RWPE2 (cell line): Measurements from ENCODE around the gene SEMA3F.

Experiments
- ATAC-seq: fragments of 200-7000 bp; cut with Tn5 transposase; 3 replicates; pipeline ENCODE4 v1.9.1; 2021; ENCODE audit warnings: low read depth
- DNase-seq: peaks from one replicate; pipeline ENCODE4 v3.0.0-alpha.2; 2020; ENCODE audit warnings: low spot score
- H3K27ac ChIP-seq: fragments of 450-650 bp; 2 replicates; pipeline ENCODE4 v1.5.1; 2017; ENCODE audit warnings: mild to moderate bottlenecking; ENCODE audit not compliant: poor library complexity, severe bottlenecking
- H3K27me3 ChIP-seq: fragments of 250-450 bp; sonication (Bioruptor Pico); 2 replicates; pipeline ENCODE4 v1.5.1; 2021; ENCODE audit warnings: mild to moderate bottlenecking, moderate library complexity; ENCODE audit not compliant: insufficient read depth, poor library complexity, severe bottlenecking
- H3K36me3 ChIP-seq: fragments of 250-450 bp; sonication (Bioruptor Pico); 2 replicates; pipeline ENCODE4 v1.5.1; 2020; ENCODE audit warnings: low read depth, mild to moderate bottlenecking, moderate library complexity
- H3K4me1 ChIP-seq: fragments of 250-450 bp; sonication (Bioruptor Pico); 2 replicates; pipeline ENCODE4 v1.5.1; 2021; ENCODE audit warnings: mild to moderate bottlenecking, moderate library complexity; ENCODE audit not compliant: insufficient read depth, poor library complexity, severe bottlenecking
- H3K4me3 ChIP-seq: fragments of 250-450 bp; sonication (Bioruptor Pico); 2 replicates; pipeline ENCODE4 v1.5.1; 2021; ENCODE audit warnings: mild to moderate bottlenecking, moderate library complexity; ENCODE audit not compliant: severe bottlenecking
- H3K9me3 ChIP-seq: fragments of 250-450 bp; sonication (Bioruptor Pico); 2 replicates; pipeline ENCODE4 v1.5.1; 2021; ENCODE audit warnings: mild to moderate bottlenecking, moderate library complexity; ENCODE audit not compliant: severe bottlenecking
- CTCF ChIP-seq: fragments of 450-650 bp; IDR thresholded peaks from one replicate; pipeline ENCODE4 v1.5.1; 2017; ENCODE audit warnings: mild to moderate bottlenecking, moderate library complexity; ENCODE audit not compliant: poor library complexity, severe bottlenecking

The SEMA3F gene

GRCh38 chr3:50189274-50189673, 34.1 kb downstream of the SEMA3F start:
- Histone ChIP-seq H3K27ac (peak overlapping the region; percentile 7), H3K4me3 (no peak overlapping the region), H3K36me3 (peaks cover 39% of the 10 kb centered on the region), H3K27me3 (peaks cover 16% of the 10 kb centered on the region), H3K9me3 (no peaks in the 10 kb centered on the region), H3K4me1 (no peaks in the 10 kb centered on the region)
- ATAC-seq (peak; percentile 68), DNase-seq (no peak)
- TF ChIP-seq CTCF, result peak; percentile 85

- Histone ChIP-seq H3K4me1 (no peaks in the 10 kb centered on the region), H3K27ac (no peak overlapping the region), H3K36me3 (peaks cover 32% of the 10 kb centered on the region), H3K4me3 (no peak overlapping the region), H3K9me3 (no peaks in the 10 kb centered on the region), H3K27me3 (peaks cover 20% of the 10 kb centered on the region)
- ATAC-seq (no peak), DNase-seq (no peak)
- no peak for TF ChIP-seq CTCF
Observed at GRCh38 chr3:50189989-50190388, 34.9 kb downstream of the SEMA3F start.

- Histone ChIP-seq H3K4me1 (no peaks in the 10 kb centered on the region), H3K27ac (no peak within 1 kb of the TSS), H3K9me3 (no peaks in the 10 kb centered on the region), H3K4me3 (no peak within 1 kb of the TSS), H3K36me3 (peaks cover 21% of the 10 kb centered on the region), H3K27me3 (peaks cover 20% of the 10 kb centered on the region)
- DNase-seq, result no peak
- no peak for ATAC-seq
- no peak for TF ChIP-seq CTCF
Observed at GRCh38 chr3:50190936-50191660, 36.0 kb downstream of the SEMA3F start, which contains the start of gene GNAT1. GNAT1 (plus strand) TSS chr3:50191610; CDS start chr3:50191726, 116 bp downstream.

GRCh38 chr3:50192124-50192523, 37.0 kb downstream of the SEMA3F start:
- TF ChIP-seq CTCF, result no peak
- Histone ChIP-seq H3K4me3 (no peak overlapping the region), H3K27ac (no peak overlapping the region), H3K4me1 (no peaks in the 10 kb centered on the region), H3K27me3 (peaks cover 20% of the 10 kb centered on the region), H3K9me3 (no peaks in the 10 kb centered on the region), H3K36me3 (peaks cover 11% of the 10 kb centered on the region)
- ATAC-seq (no peak), DNase-seq (no peak)

- no peaks in the 10 kb centered on the region for H3K9me3 ChIP-seq
- DNase-seq (no peak), ATAC-seq (peak; percentile 7; the same call in 1 of the 3 replicates)
- TF ChIP-seq CTCF, result peak; percentile 88
- no peak overlapping the region for H3K27ac ChIP-seq
- peaks cover 8% of the 10 kb centered on the region; the same call in 1 of the 2 replicates for H3K36me3 ChIP-seq
- no peaks in the 10 kb centered on the region for H3K4me1 ChIP-seq
- no peak overlapping the region for H3K4me3 ChIP-seq
- peaks cover 20% of the 10 kb centered on the region for H3K27me3 ChIP-seq
Observed at GRCh38 chr3:50192689-50193141, 37.6 kb downstream of the SEMA3F start.
